B cell (primary cell): ENCODE results near the gene GDPD4.

ENCODE experiments used
- CTCF ChIP-seq: fragments of 200-600 bp; IDR thresholded peaks from one replicate; pipeline ENCODE4 v1.8.0; 2022; ENCODE audit warnings: antibody characterized with exemption, mild to moderate bottlenecking
- EZH2 ChIP-seq: IDR thresholded peaks from 2 replicates; pipeline ENCODE4 v1.6.1; 2012; ENCODE audit warnings: borderline replicate concordance, low read depth, mild to moderate bottlenecking, moderate library complexity, low read length; ENCODE audit not compliant: insufficient read depth, poor library complexity, severe bottlenecking

- TF ChIP-seq CTCF: no peak
- no peak for TF ChIP-seq EZH2
Measured at GRCh38 chr11:77176996-77177395, 124.5 kb downstream of the GDPD4 start.
